ENCODE measurements around the gene VWA3B.

GRCh38 chr2:98334439-98335078, 247.6 kb downstream of the VWA3B start:
- TF ChIP-seq CTCF (conservative IDR thresholded peaks at IDR 0.05; ENCODE audit: low read length) (no peak), EZH2phosphoT487 (IDR thresholded peaks at IDR 0.05; ENCODE audit: borderline replicate concordance, low read depth, low read length) (no peak)
